ENCODE results near the gene DCDC2B.

- no peak for TF ChIP-seq CTCF (IDR thresholded peaks at IDR 0.05; ENCODE audit: low read depth, low read length, poor library complexity, severe bottlenecking)
- TF ChIP-seq EZH2phosphoT487 (IDR thresholded peaks at IDR 0.05; ENCODE audit: borderline replicate concordance, low read length): no peak
Measured at GRCh38 chr1:32216566-32216965, 7.7 kb downstream of the DCDC2B start.
